HepG2 (cell line): ENCODE results near the gene CRYBA1.

Experiments
- NFE2L2 ChIP-seq: fragments of 150-350 bp; IDR thresholded peaks from 2 replicates; pipeline ENCODE4 v1.6.1; 2014; ENCODE audit warnings: low read length
- YY1 ChIP-seq: IDR thresholded peaks from 2 replicates; pipeline ENCODE4 v1.6.1; 2011; ENCODE audit warnings: low read length, low read depth, moderate library complexity, mild to moderate bottlenecking; ENCODE audit not compliant: insufficient read depth, insufficient replicate concordance
- ZHX1 ChIP-seq: sonication (generic); formaldehyde crosslinking; IDR thresholded peaks from 2 replicates; pipeline ENCODE4 v1.8.1; 2022; ENCODE audit warnings: low read depth, mild to moderate bottlenecking, missing genetic modification reagents
- ZNF256 ChIP-seq: sonication (generic); formaldehyde crosslinking; conservative IDR thresholded peaks from 2 replicates; pipeline ENCODE4 v1.4.0; 2020; ENCODE audit warnings: missing genetic modification reagents
- ZNF367 ChIP-seq: sonication (generic); formaldehyde crosslinking; IDR thresholded peaks from 2 replicates; pipeline ENCODE4 v1.4.0; 2020; ENCODE audit warnings: missing genetic modification reagents, borderline replicate concordance
- ZNF530 ChIP-seq: sonication (generic); formaldehyde crosslinking; IDR thresholded peaks from 2 replicates; pipeline ENCODE4 v1.5.0; 2020; ENCODE audit warnings: low read depth, mild to moderate bottlenecking, missing genetic modification reagents
- ZNF609 ChIP-seq: sonication (generic); formaldehyde crosslinking; IDR thresholded peaks from 2 replicates; pipeline ENCODE4 v1.4.0; 2020; ENCODE audit warnings: mild to moderate bottlenecking, missing genetic modification reagents, borderline replicate concordance

GRCh38 chr17:29250666-29251065 lies 4.0 kb downstream of the CRYBA1 start:
- TF ChIP-seq ZNF609 (CRISPR knock-in tag), result no peak
- no peak for TF ChIP-seq ZNF367 (CRISPR knock-in tag)
- TF ChIP-seq YY1, result no peak
- TF ChIP-seq ZNF530 (CRISPR knock-in tag), result no peak
- TF ChIP-seq ZHX1 (CRISPR knock-in tag), result no peak
- no peak for TF ChIP-seq ZNF256 (CRISPR knock-in tag)
- no peak for TF ChIP-seq NFE2L2
